GOT3 (cell line): ENCODE measurements around the gene ZNF423.

Source experiments
- DNase-seq: peaks from one replicate; lab custom pipeline; 2025; ENCODE audit warnings: mixed read lengths; lab: John Stamatoyannopoulos, UW

Gene ZNF423

DNA sequence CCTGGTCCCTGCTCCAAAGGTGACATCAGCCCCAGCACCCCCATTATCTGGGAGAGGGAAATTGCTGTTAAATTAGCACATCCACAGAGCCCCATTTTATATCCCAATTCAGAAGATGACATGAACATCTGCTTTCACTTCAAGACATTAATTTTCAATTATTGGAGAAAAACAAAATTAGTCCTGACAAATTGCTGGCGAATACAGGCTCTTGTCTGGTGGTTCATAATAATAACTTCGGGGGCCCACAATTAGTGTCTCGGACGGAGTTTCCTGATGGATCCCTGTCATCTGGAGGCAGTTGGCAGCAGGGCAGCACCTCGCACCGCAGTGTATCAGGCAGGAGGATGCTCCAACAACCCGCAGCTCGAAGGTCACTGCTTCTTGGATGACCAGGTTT is 7.4 kb downstream of the ZNF423 start:
- no peak for DNase-seq

DNA sequence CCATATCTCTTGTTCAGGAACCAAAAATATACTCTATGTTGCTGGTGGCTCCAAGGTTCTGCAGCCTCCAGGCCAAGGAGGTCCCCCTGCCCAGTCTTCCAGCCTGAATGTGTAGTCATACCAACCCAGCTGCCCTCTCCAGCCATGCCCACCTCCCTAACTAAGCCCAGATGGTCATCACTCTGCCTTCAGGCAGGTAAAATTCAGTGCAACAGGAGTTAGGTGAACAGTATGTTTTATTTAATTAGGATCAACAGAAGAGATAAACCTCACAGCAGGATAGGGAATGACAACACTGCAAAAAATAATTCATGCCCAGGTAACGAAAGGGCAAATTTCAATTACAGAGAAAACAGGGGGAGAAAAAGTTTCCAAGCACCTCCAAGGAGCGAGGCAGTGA is 9.1 kb downstream of the ZNF423 start:
- no peak for DNase-seq

DNA sequence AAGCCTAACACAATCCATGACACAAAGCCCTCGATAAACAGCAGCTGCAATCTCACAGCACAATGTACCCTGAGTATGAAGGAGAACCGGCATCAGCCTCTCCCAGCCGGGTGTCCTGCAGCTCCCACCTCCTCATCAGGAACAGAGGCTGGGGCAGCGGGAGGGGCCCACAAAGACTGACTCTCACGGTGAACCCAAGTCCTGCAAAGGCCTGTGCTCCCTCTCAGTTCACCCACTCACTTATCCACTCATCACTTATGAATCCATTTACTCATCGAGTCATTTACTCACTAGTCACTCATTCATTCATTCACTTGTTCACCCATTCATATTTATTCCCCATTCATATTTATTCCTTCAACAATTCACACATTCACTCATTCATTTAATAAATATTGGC is 11.6 kb downstream of the ZNF423 start:
- no peak for DNase-seq

DNA sequence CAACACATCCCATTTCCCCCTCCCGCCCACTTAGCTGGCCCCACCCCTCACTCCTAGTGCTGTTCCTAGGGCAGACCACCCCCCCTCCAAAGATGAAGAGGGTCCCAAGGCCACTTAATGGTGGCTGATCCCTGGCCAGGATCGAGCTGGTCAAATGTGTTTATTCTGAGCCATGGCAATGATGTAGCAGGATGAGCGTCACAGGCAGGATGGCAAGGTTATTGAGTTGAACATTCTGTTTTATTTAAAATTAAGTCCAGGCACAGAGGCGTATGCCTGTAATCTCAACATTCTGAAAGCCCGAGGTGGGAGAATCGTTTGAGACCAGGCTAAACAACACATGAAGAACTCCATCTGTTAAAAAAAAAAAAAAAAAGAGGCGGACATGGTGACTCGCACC is 12.2 kb downstream of the ZNF423 start:
- no peak for DNase-seq

DNA sequence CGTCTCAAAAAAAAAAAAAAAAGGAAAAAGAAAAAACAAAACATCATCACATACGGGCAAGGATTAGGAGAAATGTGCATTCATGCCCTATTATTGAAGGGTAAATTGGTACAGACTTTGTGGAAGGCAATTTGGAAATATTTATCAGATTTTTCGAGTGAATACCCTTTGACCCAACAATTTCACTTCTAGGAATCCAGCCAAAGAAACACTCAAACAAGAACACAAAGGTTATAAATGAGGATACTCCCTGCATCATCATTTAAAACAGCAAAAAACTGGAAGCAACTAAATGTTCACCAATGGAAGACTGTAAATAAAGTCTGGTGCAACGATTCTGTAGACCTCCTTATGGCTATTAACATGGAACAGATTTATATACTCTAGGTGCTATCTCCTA is 12.9 kb downstream of the ZNF423 start:
- no peak for DNase-seq

DNA sequence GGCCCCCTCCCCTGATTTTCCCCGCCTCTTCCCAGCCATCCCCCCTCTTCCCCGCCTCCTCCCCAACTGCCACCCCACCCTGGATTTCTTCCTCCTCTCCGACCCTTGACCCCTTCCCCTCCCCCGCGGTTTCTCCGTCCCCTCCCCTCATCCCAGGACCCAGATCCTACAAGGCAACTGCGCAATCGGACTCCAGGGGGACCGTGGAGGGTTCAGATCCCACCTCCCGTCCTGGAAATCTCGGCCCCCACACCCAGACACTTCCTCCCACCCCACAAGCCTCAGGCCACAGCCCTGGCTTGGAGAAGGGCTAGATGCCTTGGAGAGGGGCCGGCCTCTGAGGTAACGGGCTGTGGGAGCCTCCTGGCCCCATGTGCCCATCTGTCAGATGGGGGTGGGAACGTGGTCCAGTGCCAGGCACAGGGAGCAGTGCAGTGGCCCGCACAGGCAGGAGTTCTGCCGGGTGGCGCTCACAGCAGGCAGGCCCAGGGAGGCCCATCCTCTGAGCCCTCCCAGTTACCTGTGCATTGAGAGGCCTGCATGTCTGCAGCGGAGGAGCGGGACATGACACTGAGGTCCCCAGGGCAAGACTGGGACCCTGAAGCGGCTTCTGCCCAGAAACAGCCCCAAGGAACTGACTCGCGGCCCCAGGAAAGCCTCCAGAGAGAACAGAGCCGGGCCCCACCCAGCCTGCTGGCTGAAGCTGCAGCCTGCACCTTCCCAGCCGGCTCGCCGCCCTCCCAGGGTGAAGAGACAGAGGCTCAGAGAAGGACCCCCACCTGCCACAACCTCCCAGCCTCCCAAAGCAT is 16.7 kb downstream of the ZNF423 start:
- no peak for DNase-seq

DNA sequence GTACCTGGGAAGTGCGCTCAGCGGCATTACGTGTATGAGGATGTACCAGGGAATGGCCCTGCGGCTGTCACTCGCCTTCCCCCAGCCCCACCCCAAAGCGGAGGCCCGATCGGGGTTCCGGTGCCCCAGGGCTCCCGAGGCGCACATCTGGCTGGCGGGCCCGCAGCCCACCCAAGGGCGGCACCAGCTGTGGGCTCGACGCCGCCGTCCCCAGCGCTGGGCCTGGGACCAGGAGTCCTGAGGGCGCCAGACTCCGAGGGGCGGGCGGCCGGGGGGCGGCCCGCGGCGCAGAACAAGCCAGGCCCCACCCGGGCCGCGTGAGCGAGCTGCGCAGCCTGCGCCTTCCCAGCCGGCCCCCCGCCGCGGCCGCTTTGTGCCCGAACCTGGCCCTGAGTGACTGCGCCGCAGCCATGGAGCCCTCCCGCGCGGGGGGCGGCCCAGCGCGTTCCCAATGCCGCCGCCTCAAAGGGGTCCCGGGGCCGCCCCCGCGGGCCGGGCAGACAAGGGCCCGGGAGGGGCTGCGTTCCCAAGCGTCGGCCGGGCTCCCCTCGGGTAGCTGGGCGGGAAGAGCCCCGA is 17.4 kb downstream of the ZNF423 start:
- DNase-seq: no peak

DNA sequence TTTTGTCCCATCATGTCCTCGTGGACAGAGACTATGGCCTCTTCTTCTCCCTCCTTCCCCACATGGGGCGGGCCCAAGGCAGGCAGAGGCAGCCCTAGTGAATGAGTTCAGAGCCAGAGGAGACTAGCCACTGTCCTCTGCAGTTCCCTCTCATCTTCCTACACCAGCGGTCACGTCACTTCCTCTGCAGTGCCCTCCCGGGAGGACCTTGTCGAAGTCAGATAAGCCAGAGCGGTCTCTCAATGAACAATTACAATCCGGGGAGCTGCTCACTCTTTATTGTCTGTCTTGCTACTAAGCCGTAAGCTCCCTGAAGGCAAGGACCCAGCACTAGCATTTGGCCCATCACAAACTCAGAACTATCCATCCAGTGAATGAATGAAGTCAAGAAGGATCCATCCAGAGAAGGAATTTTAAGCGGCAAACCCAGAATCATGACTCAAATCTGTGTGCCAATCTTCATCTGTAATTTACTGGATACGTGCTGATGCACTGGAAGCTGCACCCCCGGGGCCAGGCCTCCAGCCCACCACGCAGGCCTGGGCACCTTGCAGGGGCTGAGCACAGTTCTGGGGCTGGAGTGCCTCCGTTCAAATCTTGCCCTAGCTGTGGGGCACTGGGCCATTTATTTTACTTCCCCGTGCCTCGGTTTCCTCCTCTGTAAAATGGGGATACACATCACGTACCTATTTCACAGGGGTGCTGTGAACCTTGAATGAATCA is 18.1 kb downstream of the ZNF423 start:
- DNase-seq: no peak

DNA sequence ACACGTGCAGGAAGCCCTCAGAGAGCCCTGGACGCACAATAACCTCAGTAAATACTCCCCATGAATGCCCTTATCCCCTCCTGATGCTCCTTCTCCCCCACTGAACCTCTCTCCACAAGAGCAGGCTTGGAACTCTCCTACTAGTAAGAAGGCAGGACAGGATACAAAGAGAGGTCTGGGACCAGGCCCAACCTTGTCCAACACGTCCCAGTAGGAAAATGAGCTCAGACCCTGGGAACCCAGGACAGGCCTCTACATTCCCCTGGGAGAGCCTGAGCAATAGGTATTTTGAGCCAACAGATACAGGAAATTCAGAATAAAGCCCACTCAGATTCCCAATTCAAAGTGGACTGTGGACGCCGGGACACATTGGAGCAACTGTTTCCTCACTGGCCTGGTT is 19.2 kb downstream of the ZNF423 start:
- DNase-seq: no peak

DNA sequence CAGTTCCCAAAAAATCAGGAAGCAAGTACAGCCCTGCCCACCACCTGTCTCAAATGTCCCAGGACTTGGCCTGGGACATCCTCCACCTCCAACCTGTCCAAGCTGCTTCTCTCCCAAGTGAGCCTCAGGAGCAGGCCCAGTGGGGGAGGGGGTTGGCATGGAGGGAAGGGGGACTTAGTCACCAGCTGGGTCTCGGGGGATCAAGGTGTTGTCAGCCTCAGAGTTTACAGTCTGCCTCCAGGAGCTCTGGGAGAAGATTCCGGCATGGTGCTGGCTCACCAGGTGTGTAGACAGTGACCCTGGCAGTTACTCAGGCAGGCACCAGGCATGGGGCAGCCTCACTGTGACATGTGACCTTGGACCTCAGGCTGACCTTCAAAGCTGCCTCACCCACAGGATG is 19.7 kb downstream of the ZNF423 start:
- no peak for DNase-seq

DNA sequence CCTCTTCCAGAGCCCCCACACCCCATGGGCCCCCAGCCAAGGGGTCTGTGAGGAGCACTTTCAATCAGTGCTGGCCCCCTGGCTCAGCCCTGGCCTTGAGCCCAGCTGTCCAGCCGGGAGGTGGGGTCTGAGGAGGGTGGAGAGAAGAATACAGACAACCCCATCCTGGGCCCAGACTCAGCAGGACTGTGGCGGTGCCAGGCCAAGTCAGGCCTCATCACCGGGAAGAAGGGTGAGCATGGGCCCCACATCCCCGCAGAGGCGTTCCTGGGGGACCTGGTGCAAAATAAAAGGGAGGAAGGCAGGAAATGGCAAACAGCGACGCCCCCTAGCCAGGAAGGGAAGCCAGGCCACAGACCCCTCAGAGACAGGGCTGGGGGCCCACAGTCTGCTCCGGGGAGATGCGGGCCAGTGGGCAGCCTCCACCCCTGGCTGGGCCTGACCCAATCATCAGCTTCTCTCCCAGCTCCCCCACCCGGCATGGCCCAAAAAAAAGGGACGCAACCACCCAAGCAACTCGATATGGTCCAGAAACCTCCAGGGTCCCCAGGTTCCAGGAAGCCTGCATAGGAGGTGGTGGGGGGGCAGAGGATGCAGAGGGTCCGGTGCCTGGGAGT is 20.6 kb downstream of the ZNF423 start:
- DNase-seq: no peak

DNA sequence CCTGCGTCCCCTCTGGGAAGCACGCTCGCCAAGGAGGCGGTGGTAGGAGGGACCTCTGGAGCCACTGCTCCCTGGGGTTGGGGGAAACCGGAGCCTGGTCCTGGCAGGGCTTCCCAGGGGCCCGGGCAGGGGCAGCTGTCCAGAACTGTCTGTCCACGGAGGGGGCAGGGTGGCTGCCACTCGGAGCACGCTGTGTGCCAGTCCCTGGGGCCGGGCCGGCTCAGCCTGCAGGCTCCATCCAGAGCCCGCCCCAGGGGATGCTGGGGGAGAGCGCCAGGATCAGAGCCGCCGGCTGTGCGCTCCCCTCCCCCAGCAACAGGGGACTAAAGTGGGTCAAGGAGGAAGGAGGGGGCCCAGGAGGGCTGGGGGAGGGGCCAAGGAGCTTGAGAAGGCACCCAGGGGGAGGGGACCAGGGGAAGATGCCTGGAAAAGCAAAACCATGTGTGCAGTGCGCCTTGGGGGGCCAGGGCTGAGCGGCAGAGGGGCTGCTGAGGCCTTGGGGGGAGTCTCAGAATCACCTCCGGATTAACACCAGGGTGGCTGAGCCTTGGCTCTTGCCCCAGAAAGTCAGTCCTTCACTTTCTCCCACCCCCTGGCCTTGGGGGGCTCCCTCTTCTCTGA is 21.3 kb downstream of the ZNF423 start:
- DNase-seq: no peak

DNA sequence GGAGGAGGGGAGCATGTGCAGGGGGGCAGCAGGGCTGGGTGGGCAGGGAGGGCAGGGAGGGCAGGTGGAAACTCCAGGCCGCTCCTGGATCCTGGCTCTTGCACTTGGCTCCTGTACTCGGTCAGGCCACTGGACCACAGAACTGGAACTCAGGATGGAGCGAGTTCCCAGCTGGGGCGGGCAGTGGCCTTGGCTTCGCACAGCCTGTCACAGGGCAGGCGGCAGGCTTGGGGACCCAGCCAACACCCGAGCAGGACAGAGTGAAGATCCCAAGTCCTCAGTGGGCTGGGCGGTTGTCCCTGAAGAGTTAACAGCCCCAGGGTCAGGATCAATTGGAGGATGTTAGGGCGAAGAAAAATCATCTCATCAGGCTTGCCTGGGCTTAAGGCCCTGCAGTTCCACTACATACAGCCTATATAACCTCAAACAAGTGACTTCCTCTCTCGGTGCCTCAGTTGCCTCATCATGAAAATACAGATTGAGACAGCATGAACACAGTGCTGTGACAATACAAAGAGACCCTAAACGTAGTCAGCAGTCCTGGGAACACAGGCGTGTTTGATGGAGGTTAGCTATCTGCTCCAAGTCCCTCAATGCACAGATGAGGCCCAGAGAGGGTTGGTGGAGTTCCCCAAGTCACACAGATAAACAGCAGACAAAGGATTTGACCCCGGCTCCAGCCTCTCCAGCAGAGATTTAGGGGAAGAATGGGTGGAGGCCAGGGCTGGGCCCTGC is 21.9 kb downstream of the ZNF423 start:
- DNase-seq: no peak

DNA sequence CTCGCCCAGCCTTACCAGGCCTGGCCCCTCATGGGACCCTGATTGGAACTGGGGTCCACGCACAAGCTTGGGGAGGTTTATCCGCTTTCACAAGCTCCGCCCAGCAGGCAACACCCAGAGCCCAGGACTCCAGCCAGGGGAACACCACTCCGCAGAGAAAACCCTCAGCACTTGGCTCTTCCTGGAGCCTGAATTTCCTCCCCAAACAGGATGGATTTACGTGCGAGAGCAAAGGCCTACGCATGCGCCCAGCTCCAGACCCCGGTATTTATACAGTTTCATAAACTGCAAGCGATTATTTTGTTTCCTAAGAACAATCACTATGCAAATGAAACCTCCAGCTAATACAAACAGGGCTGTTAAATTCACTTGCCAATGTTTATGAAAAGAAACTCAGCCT is 22.8 kb downstream of the ZNF423 start:
- DNase-seq: no peak

DNA sequence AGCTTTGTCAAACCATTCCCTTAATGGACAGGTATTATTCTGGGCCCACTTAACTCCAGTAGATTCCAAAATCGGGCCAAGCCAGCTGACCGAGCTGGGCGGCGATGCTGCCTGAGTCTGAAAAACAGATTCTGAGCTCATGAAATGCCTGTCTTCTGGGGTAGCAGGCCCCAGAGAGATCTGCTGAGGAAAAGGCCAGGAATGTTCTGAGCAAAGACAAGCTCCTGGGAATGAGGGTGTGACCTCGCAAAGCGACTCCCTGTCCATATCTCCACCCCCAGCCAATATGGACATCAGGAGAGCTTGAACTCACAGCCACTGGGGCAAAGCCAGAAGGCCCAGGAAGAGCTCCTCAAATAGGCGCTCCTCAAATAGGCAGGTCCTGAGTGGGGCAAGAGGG is 23.7 kb downstream of the ZNF423 start:
- DNase-seq: no peak

DNA sequence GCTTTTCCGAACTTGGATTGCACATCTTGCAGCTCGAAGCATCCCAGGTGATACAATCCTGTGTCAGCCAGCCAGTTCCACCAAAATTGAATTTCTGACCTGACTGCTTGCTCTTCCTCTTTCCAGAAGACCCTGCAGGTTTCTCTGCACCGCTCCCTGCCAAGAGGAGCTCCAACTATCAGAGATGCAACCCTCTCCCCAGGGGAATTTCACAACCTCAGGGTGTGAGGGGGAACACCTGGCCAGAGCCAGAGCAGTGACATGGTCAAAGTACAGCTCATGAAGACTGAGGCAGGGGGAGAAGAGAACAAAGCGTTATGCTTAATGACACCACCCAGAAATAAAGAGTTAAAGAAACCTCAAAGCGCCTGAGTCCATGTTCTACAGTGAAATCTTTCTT is 25.0 kb downstream of the ZNF423 start:
- DNase-seq: no peak

DNA sequence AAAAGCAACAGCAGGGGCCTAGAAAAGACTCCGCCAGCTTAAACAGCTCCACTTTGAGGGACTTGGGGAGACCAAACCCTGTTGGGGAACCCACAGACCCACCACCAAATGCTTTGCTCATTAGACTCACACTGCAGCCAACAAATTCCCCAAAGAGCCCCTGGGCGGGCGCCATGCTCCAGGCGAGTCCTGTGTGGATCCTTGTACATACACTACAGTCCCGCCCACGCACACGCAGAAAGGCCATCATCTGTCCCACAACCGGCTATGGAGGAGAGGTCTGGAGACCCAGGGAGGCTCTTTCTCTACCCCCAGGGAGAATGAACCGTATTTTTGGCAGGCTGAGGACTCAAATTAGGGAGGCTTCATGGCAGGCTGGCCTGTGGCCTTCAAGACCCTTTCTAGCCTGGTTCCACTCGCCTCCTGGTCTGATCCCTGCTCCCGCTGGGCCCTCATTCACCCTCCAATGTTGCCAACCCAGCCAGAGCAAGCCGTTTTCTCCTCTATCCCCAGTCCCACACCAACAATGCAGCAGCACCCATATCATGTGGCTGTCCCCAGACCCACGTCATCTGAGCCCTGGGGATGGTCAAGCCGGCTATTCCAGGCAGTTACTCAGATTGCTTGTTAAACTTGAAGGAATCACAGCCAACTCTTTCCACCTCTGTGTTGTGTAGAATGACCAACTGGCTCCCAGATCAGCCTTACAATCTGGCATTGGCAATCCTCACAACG is 27.2 kb downstream of the ZNF423 start:
- DNase-seq: no peak

DNA sequence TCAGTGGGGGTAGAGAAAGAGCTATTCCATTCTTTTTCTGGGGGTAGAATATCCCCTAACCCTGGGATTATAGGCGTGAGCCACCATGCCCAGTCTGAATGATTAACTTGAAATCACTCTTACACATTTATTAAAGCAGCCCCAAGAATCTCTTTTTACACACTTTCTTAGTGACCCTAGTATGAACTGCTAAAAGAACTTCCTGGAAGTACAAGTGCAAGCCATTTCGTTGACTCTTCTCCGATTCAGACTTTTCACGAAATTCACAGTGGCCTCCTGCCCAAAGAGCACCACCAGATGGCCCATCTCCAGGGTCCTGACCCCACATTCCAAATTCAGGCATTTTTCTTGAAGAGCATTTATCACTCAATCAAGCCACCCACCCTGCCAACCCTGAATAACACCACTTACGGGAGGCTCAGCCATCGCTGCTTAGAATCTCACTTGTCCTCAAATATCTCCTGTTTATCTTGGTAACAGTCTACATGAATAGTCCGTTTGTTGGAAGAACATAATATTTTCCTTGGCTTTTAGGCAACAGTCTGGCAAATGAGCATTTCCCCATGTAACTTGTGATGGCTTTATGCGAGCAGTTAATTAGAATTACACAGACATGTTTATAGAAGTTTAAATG is 28.0 kb downstream of the ZNF423 start:
- DNase-seq: no peak

DNA sequence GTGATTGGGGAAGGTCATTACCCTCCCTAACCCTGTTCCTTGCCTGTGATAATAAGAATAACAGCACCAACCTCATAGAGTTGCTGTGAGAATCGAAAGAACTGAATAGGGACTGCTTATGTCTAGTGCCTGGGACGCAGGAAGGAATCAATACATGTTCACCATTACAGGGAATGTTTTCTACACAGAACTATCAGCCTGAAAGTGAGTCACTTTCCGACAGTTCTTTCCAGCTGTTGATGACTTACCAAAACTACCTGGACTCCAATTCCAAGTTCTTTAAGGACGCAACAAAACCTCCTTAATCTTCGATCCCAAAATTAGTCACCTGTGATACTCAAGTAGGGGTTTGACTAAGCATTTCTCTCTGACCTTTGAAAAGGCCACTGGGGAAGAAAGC is 29.4 kb downstream of the ZNF423 start:
- DNase-seq: no peak

DNA sequence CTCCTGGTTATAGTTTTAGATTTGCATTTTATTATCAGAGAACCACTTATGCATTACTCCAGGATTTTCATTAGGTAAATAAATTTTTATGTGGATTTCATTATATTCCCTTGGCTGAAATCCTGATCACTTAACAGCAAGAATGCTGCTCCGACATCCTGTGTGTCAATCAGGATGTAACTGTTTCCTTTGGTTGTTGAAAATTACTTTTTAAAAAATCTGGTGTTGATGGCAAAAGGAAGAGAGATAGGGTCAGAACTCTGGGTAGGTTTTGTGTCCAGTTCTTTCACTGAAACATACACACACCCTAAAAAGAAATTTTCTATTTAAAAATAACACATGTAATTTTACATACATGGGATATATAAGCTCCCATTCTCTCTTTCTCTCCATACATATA is 30.9 kb downstream of the ZNF423 start:
- DNase-seq: no peak

DNA sequence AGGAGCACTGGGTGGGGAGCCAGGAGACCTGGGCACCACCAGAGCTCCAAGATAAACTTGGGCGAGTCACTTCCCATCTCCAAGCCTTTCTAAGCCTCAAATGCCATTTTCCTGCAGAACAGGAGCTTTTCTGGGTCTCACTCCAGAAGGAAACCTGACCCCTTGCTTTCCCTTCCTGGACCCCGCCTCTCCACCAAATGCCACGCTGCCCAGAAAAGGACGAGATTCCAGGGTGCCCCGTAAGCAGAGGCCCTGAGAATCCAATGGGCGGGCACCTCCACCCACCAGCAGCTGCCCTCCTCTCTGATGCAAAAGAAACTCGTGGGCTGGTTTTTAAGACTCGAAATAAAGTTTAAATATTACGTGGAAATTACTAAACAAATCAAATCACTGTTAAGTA is 31.3 kb downstream of the ZNF423 start:
- DNase-seq: no peak
